NT2/D1 (cell line): Measurements from ENCODE around the gene SGPP2.
A peak's percentile ranks its signal among the peaks of the same experiment; 100 is the strongest.

Experiments used
- DNase-seq: peaks from one replicate; pipeline ENCODE4 v3.0.0-alpha.2; 2011; ENCODE audit warnings: low read depth, low spot score
- H3K27me3 ChIP-seq: 2 replicates; pipeline ENCODE4 v1.6.0; 2011; ENCODE audit warnings: mild to moderate bottlenecking; ENCODE audit not compliant: insufficient read length, insufficient read depth
- H3K36me3 ChIP-seq: 2 replicates; pipeline ENCODE4 v1.6.1; 2011; ENCODE audit warnings: mild to moderate bottlenecking, low read length, mixed read lengths; ENCODE audit not compliant: insufficient read depth, insufficient read length
- H3K4me1 ChIP-seq: 2 replicates; pipeline ENCODE4 v1.5.1; 2011; ENCODE audit not compliant: insufficient read depth, insufficient read length
- H3K4me3 ChIP-seq: 2 replicates; pipeline ENCODE4 v1.5.1; 2011; ENCODE audit warnings: low read depth; ENCODE audit not compliant: insufficient read length
- H3K9ac ChIP-seq: 2 replicates; pipeline ENCODE4 v1.6.0; 2011; ENCODE audit warnings: low read depth; ENCODE audit not compliant: insufficient read length
- H3K9me3 ChIP-seq: 2 replicates; pipeline ENCODE4 v1.5.1; 2011; ENCODE audit warnings: mild to moderate bottlenecking, low read length; ENCODE audit not compliant: insufficient read depth
- SUZ12 ChIP-seq: IDR thresholded peaks from 2 replicates; pipeline ENCODE4 v1.6.1; 2011; ENCODE audit not compliant: insufficient read length, insufficient read depth; ENCODE audit errors: extremely low read depth
- YY1 ChIP-seq: IDR thresholded peaks from 2 replicates; pipeline ENCODE4 v1.6.1; 2011; ENCODE audit not compliant: insufficient read length, insufficient read depth
- ZNF274 ChIP-seq: IDR thresholded peaks from 2 replicates; pipeline ENCODE4 v1.6.1; 2011; ENCODE audit warnings: mild to moderate bottlenecking, low read depth, low read length

The SGPP2 gene

GRCh38 chr2:222477962-222478608 lies 53.7 kb downstream of the SGPP2 start:
- TF ChIP-seq YY1 (no peak), SUZ12 (no peak), ZNF274 (no peak)
- H3K36me3 ChIP-seq, result no peaks in the 10 kb centered on the region
- peak overlapping the region; percentile 22 for H3K4me3 ChIP-seq
- H3K4me1 ChIP-seq, result no peaks in the 10 kb centered on the region
- H3K9ac ChIP-seq, result peak overlapping the region; percentile 46
- H3K27me3 ChIP-seq, result peaks cover 63% of the 10 kb centered on the region
- DNase-seq, result peak; percentile 33
- H3K9me3 ChIP-seq, result peaks cover 9% of the 10 kb centered on the region

DNA sequence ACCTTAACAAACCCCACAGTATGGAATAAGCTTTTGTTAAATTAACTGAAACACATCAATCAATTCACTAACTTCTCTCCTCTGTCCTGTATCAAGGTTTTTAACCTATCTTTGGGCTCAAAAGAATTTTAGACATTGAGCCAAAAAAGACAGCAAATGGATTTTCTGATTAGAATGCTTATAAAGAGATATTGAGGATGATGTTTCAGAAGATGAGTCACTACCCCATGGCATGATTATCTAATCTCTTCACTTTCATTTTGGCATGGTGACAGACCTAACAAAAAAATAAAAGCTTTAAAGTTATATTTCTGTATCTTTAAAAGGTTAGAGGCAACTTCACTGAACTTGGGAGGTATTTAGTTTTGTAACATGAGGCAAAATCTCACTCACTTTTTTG lies 55.5 kb downstream of the SGPP2 start:
- Histone ChIP-seq H3K4me1 (no peaks in the 10 kb centered on the region), H3K27me3 (peaks cover 79% of the 10 kb centered on the region), H3K4me3 (no peak overlapping the region), H3K9me3 (no peaks in the 10 kb centered on the region), H3K9ac (no peak overlapping the region), H3K36me3 (no peaks in the 10 kb centered on the region)
- TF ChIP-seq ZNF274, result no peak
- TF ChIP-seq SUZ12, result no peak
- no peak for DNase-seq

GRCh38 chr2:222480497-222480896 lies 56.2 kb downstream of the SGPP2 start:
- H3K9me3 ChIP-seq, result no peaks in the 10 kb centered on the region
- H3K4me1 ChIP-seq, result peaks cover 5% of the 10 kb centered on the region
- no peaks in the 10 kb centered on the region for H3K36me3 ChIP-seq
- DNase-seq, result no peak
- no peak overlapping the region for H3K4me3 ChIP-seq
- no peak overlapping the region for H3K9ac ChIP-seq
- TF ChIP-seq YY1, result no peak
- no peak for TF ChIP-seq ZNF274
- no peak for TF ChIP-seq SUZ12
- peaks cover 73% of the 10 kb centered on the region for H3K27me3 ChIP-seq

GRCh38 chr2:222481941-222482340 lies 57.6 kb downstream of the SGPP2 start:
- Histone ChIP-seq H3K9ac (no peak overlapping the region), H3K27me3 (peaks cover 63% of the 10 kb centered on the region), H3K4me1 (peaks cover 9% of the 10 kb centered on the region), H3K9me3 (no peaks in the 10 kb centered on the region), H3K4me3 (no peak overlapping the region), H3K36me3 (no peaks in the 10 kb centered on the region)
- no peak for DNase-seq
- no peak for TF ChIP-seq ZNF274
- no peak for TF ChIP-seq YY1
- TF ChIP-seq SUZ12, result no peak

DNA sequence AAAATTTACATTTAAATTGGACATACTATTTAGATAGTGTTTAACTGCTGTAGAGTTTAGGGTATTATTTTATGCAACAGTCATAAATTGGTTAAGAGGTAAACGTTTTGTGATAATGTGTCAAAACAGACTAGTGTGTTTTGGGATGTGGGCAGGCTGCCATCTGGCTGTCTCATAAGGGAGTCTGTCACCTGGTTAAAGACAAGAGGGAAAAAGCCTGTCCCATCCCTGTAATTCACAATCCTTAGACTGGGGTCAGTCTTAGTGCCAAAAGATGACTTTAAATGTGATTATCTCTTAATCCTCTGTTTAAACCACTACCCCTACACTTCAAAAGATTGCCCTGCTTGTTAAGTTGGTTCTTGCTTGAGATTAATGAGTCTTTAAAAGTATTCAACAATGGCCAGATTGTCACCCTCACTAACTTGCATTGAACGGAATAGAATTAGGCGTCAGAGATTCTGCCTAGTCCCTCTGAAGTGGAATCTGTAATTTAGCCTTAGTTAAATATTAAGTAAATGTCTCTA lies 59.2 kb downstream of the SGPP2 start:
- Histone ChIP-seq H3K9ac (no peak overlapping the region), H3K9me3 (no peaks in the 10 kb centered on the region), H3K27me3 (peaks cover 76% of the 10 kb centered on the region), H3K36me3 (no peaks in the 10 kb centered on the region), H3K4me1 (peaks cover 9% of the 10 kb centered on the region), H3K4me3 (no peak overlapping the region)
- no peak for TF ChIP-seq YY1
- TF ChIP-seq SUZ12, result no peak
- TF ChIP-seq ZNF274, result no peak
- no peak for DNase-seq

DNA sequence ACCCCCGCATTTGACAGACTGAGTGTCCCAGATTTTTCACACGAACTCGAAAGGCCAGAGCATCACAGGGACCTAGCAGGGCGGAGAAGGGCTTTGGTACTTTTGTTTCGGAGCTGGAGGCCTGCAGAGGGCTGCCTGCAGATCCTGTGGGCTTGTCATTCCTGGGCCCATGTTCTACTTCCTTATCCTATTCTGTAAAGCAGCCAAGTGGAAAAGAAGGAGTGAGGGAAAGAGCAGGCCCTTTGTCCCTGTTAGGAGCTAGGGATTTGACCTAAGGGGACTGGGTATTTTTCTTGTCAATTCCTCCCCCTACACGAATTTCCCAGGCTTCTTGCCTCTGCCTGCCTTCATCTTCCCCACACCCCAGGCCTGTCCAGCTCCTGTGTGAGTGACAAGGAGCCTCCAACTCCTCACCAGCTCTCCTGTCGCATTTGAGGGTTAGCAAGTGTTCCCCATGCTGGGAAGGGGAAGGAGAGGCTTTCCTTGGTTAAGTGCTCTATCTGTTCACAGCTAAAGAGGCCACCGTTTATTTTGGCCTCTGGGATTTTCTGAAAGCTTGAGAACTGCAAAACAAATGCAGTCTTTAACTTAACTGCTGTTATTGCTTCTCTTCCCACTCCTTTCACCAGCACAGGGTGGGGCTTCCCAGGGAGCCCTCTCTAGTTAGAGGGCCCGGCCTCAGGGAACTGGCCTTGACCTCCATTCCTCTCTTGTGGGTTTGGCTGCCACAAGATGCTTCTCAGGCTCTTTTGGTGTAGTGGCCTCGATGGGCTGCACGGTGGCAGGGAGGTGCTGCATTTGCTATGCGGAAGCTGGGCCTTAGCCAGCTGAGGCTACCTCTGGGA lies 61.2 kb downstream of the SGPP2 start:
- Histone ChIP-seq H3K36me3 (no peaks in the 10 kb centered on the region), H3K9me3 (no peaks in the 10 kb centered on the region), H3K4me3 (no peak overlapping the region), H3K9ac (no peak overlapping the region), H3K4me1 (peaks cover 9% of the 10 kb centered on the region), H3K27me3 (peaks cover 67% of the 10 kb centered on the region)
- TF ChIP-seq SUZ12, result no peak
- TF ChIP-seq YY1, result no peak
- no peak for TF ChIP-seq ZNF274
- peak; percentile 30 for DNase-seq

GRCh38 chr2:222490131-222490530 lies 65.8 kb downstream of the SGPP2 start:
- no peaks in the 10 kb centered on the region for H3K36me3 ChIP-seq

More at GRCh38 chr2:222490131-222490530, 65.8 kb downstream of the SGPP2 start:
- DNase-seq, result no peak
- peaks cover 24% of the 10 kb centered on the region; the same call in 1 of the 2 replicates for H3K9me3 ChIP-seq
- TF ChIP-seq ZNF274, result no peak
- no peak for TF ChIP-seq YY1
- H3K4me3 ChIP-seq, result no peak overlapping the region
- peaks cover 8% of the 10 kb centered on the region for H3K4me1 ChIP-seq
- H3K27me3 ChIP-seq, result peaks cover 26% of the 10 kb centered on the region
- H3K9ac ChIP-seq, result no peak overlapping the region
